Activated CD4-positive, alpha-beta memory T cell treated with anti-CD3 and anti-CD28 coated beads for 36 hours (primary cell): Measurements from ENCODE around the gene MKX. TPM values are rescaled to one million over a fixed set of nuclear protein-coding genes. Genes with fewer than 3 reads are reported as not detected.
A peak's percentile ranks its signal among the peaks of the same experiment; 100 is the strongest.
"Not testable (repeated sequence)": the region's sequence is repeated elsewhere in the genome, so short reads cannot be mapped to it uniquely, and the experiment has no call there.

Source experiments
- CTCF ChIA-PET: fragments of 350-600 bp; sonication (Branson Sonifier 250); formaldehyde crosslinking; loops from one replicate; lab custom pipeline; 2021; ENCODE audit warnings: antibody characterized with exemption, inconsistent platforms; lab: Charles Lee
- POLR2A ChIA-PET: fragments of 350-600 bp; sonication (Branson Sonifier 250); formaldehyde crosslinking; loops from one replicate; lab custom pipeline; 2021; ENCODE audit warnings: antibody characterized with exemption; lab: Charles Lee
- DNase-seq: peaks from one replicate; pipeline ENCODE4 v3.0.0-alpha.2; 2020
- H3K27ac Mint-ChIP-seq: one replicate; pipeline ENCODE4 v1.8.0; 2021; ENCODE audit warnings: mixed read lengths
- H3K27me3 Mint-ChIP-seq: one replicate; pipeline ENCODE4 v1.8.0; 2021; ENCODE audit warnings: mixed read lengths
- H3K36me3 Mint-ChIP-seq: one replicate; pipeline ENCODE4 v1.8.0; 2021; ENCODE audit warnings: mixed read lengths
- H3K4me1 Mint-ChIP-seq: one replicate; pipeline ENCODE4 v1.8.0; 2021; ENCODE audit warnings: low read depth, mixed read lengths
- H3K4me3 Mint-ChIP-seq: one replicate; pipeline ENCODE4 v1.8.0; 2021; ENCODE audit warnings: mild to moderate bottlenecking, mixed read lengths
- H3K9me3 Mint-ChIP-seq: one replicate; pipeline ENCODE4 v1.8.0; 2021; ENCODE audit warnings: mixed read lengths
- intact Hi-C: fragments of 100-400 bp; cut with micrococcal nuclease; formaldehyde crosslinking; loops from one replicate; pipeline ENCODE4 v1.15.1; 2023
- total RNA-seq, 2 experiments: library from RNA; stranded (reverse); gene quantifications; one replicate each; pipeline ENCODE4 v1.2.3, GENCODE V29; 2021

Gene MKX
- total RNA-seq, 2 experiments from 2014 or later: 0.38 to 0.63 TPM

- H3K27me3 Mint-ChIP-seq: peaks cover 22% of the 10 kb centered on the region
- H3K4me3 Mint-ChIP-seq: no peak overlapping the region
- POLR2A ChIA-PET: no interaction called here
- no peaks in the 10 kb centered on the region for H3K4me1 Mint-ChIP-seq
- H3K27ac Mint-ChIP-seq: no peak overlapping the region
- DNase-seq: no peak
- no peaks in the 10 kb centered on the region for H3K36me3 Mint-ChIP-seq
- intact Hi-C loops: no loop called here
- peaks cover 5% of the 10 kb centered on the region for H3K9me3 Mint-ChIP-seq
- CTCF ChIA-PET: interaction anchor here (1.0 kb wide), 1 partner anchor 30 kb away, joined by 4 read pairs; no protein-coding TSS in a partner anchor
Measured at GRCh38 chr10:27687743-27688142, 57.9 kb downstream of the MKX start.

GRCh38 chr10:27687326-27687725, 58.3 kb downstream of the MKX start:
- Mint-ChIP-seq H3K36me3 (no peaks in the 10 kb centered on the region), H3K27ac (no peak overlapping the region), H3K4me3 (no peak overlapping the region), H3K27me3 (peaks cover 22% of the 10 kb centered on the region), H3K4me1 (no peaks in the 10 kb centered on the region), H3K9me3 (peaks cover 5% of the 10 kb centered on the region)
- no peak for DNase-seq
- ChIA-PET CTCF (interaction anchor here (1.0 kb wide), 1 partner anchor 30 kb away, joined by 4 read pairs; no protein-coding TSS in a partner anchor), POLR2A (no interaction called here)
- intact Hi-C loops: no loop called here

- Mint-ChIP-seq H3K4me1 (no peaks in the 10 kb centered on the region), H3K36me3 (no peaks in the 10 kb centered on the region), H3K27me3 (peaks cover 22% of the 10 kb centered on the region), H3K9me3 (peaks cover 5% of the 10 kb centered on the region), H3K4me3 (no peak overlapping the region), H3K27ac (no peak overlapping the region)
- POLR2A ChIA-PET: no interaction called here
- CTCF ChIA-PET: no interaction called here
- intact Hi-C loops: no loop called here
- DNase-seq: no peak
Measured at GRCh38 chr10:27685681-27686080, 59.9 kb downstream of the MKX start.

DNA sequence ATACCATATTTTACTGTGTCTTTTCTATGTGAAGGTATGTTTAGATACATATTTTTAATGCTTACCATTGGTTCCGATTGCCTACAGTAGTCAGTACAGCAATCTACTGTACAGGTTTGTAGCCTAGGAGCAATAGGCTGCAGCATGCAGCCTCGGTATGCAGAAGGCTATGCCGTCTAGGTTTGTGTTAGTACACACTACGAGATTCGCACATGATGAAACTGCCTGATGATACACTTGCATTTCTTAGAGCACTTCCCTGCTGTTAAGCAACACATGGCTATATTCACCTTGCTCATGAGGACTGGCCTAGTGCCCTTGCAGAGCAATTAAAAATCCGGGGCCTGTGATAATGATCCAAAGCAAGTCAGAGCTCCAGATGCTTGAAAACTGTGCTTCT, 62.4 kb downstream of the MKX start:
- Mint-ChIP-seq H3K9me3 (no peaks in the 10 kb centered on the region), H3K27ac (no peak overlapping the region), H3K27me3 (peaks cover 12% of the 10 kb centered on the region), H3K4me3 (no peak overlapping the region), H3K36me3 (no peaks in the 10 kb centered on the region), H3K4me1 (no peaks in the 10 kb centered on the region)
- intact Hi-C loops: no loop called here
- DNase-seq: no peak
- ChIA-PET POLR2A (no interaction called here), CTCF (interaction anchor here (0.6 kb wide), 1 partner anchor 39 kb away, joined by 3 read pairs; no protein-coding TSS in a partner anchor)

- H3K4me1 Mint-ChIP-seq, H3K9me3 Mint-ChIP-seq, H3K27me3 Mint-ChIP-seq, CTCF ChIA-PET, H3K27ac Mint-ChIP-seq, POLR2A ChIA-PET, H3K4me3 Mint-ChIP-seq, intact Hi-C loops, H3K36me3 Mint-ChIP-seq, DNase-seq: not testable (repeated sequence)
Measured at GRCh38 chr10:27681795-27682194, 63.8 kb downstream of the MKX start.

DNA sequence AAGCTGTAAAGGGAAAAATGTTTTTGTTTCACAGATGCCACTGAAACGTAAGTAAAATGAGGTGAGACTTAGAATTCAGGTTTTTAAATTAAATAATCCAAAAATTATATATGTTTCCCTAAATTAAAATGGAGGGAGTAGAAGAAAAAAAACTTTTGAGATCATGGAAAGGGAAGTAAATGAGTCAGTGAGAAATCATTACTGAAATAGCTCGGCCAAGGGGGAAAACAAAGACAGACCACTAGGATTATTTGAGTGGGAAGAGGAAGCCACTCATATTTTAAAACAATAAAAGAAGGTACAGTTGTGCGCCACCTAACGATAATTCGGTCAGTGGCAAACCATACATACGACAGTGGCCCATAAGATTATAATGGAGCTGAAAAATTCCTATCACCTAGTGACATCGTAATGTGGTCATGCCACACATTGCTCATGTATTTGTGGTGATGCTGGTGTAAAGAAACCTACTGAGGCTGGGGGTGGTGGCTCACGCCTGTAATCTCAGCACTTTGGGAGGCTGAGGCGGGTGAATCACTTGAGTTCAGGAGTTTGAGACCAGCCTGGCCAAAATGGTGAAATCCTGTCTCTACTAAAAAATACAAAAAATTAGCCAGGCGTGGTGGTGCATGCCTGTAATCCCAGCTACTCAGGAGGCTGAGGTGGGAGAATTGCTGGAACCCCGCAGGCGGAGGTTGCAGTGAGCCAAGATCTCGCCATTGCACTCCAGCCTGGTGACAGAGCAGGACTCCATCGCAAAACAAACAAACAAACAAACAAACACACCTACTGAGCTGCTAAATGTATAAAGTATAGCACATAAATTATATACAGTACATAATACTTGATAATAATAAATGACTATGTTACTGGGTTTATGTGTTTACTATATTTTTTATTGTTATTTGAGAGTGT, 64.7 kb downstream of the MKX start:
- no peak overlapping the region for H3K27ac Mint-ChIP-seq
- no peak overlapping the region for H3K4me3 Mint-ChIP-seq
- POLR2A ChIA-PET: interaction anchor here (0.6 kb wide), 2 partner anchors 141 to 239 kb away, joined by 3 read pairs; no protein-coding TSS in a partner anchor
- H3K36me3 Mint-ChIP-seq: no peaks in the 10 kb centered on the region
- H3K4me1 Mint-ChIP-seq: no peaks in the 10 kb centered on the region
- intact Hi-C loops: no loop called here
- DNase-seq: peak; percentile 12
- CTCF ChIA-PET: interaction anchor here (1.2 kb wide), 1 partner anchor 15 kb away, joined by 3 read pairs; no protein-coding TSS in a partner anchor
- no peaks in the 10 kb centered on the region for H3K9me3 Mint-ChIP-seq
- H3K27me3 Mint-ChIP-seq: peaks cover 2% of the 10 kb centered on the region

GRCh38 chr10:27680006-27680557, 65.5 kb downstream of the MKX start:
- CTCF ChIA-PET: interaction anchor here (1.2 kb wide), 1 partner anchor 16 kb away, joined by 3 read pairs; no protein-coding TSS in a partner anchor
- Mint-ChIP-seq H3K9me3 (no peaks in the 10 kb centered on the region), H3K4me3 (no peak overlapping the region), H3K27me3 (peaks cover 2% of the 10 kb centered on the region), H3K4me1 (no peaks in the 10 kb centered on the region), H3K27ac (no peak overlapping the region), H3K36me3 (no peaks in the 10 kb centered on the region)
- intact Hi-C loops: no loop called here
- POLR2A ChIA-PET: interaction anchor here (0.6 kb wide), 2 partner anchors 141 to 240 kb away, joined by 3 read pairs; no protein-coding TSS in a partner anchor
- no peak for DNase-seq

DNA sequence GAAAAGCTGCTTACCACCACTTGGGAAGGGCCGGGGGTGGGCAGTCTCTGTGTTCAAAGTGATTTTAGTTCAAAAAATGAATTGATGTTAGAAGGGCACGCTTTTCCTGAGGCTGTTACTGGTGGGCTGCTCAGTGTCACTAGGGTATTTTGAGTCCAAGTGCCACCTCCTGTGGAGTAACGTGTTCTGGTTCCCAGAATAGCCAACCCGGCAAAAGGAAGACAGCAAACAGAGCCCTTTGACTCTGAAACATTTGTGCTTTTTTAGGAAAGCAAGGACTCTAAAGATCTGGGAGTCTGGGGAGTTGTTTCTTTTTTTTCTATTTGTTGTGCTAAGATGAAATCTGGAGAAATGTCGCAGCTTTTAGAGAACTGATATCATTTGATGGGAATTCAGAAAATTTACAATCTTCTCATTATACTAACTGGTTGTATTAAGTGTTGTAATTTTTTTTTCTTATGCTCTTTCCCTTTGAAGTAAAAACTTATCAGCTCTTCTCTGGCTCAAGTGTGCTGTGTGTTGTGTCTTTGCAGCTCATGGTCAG, 66.2 kb downstream of the MKX start:
- H3K27me3 Mint-ChIP-seq: peaks cover 2% of the 10 kb centered on the region
- no peaks in the 10 kb centered on the region for H3K36me3 Mint-ChIP-seq
- DNase-seq: no peak
- intact Hi-C loops: no loop called here
- H3K27ac Mint-ChIP-seq: no peak overlapping the region
- CTCF ChIA-PET: no interaction called here
- no peaks in the 10 kb centered on the region for H3K9me3 Mint-ChIP-seq
- H3K4me1 Mint-ChIP-seq: no peaks in the 10 kb centered on the region
- POLR2A ChIA-PET: interaction anchor here (0.6 kb wide), 1 partner anchor 63 kb away, joined by 5 read pairs; no protein-coding TSS in a partner anchor
- H3K4me3 Mint-ChIP-seq: no peak overlapping the region

- ChIA-PET POLR2A (no interaction called here), CTCF (no interaction called here)
- peaks cover 2% of the 10 kb centered on the region for H3K27me3 Mint-ChIP-seq
- intact Hi-C loops: no loop called here
- no peak overlapping the region for H3K27ac Mint-ChIP-seq
- H3K4me1 Mint-ChIP-seq: no peaks in the 10 kb centered on the region
- H3K36me3 Mint-ChIP-seq: no peaks in the 10 kb centered on the region
- no peak overlapping the region for H3K4me3 Mint-ChIP-seq
- DNase-seq: no peak
- no peaks in the 10 kb centered on the region for H3K9me3 Mint-ChIP-seq
Measured at GRCh38 chr10:27678166-27678565, 67.5 kb downstream of the MKX start.

GRCh38 chr10:27673065-27673464, 72.6 kb downstream of the MKX start:
- no peak overlapping the region for H3K27ac Mint-ChIP-seq
- CTCF ChIA-PET: no interaction called here
- POLR2A ChIA-PET: no interaction called here
- no peaks in the 10 kb centered on the region for H3K9me3 Mint-ChIP-seq
- H3K4me1 Mint-ChIP-seq: no peaks in the 10 kb centered on the region
- no peaks in the 10 kb centered on the region for H3K27me3 Mint-ChIP-seq
- DNase-seq: no peak
- intact Hi-C loops: no loop called here
- H3K4me3 Mint-ChIP-seq: no peak overlapping the region
- H3K36me3 Mint-ChIP-seq: no peaks in the 10 kb centered on the region

GRCh38 chr10:27671821-27672220, 73.8 kb downstream of the MKX start:
- Mint-ChIP-seq H3K9me3 (no peaks in the 10 kb centered on the region), H3K4me3 (no peak overlapping the region), H3K36me3 (no peaks in the 10 kb centered on the region), H3K27me3 (no peaks in the 10 kb centered on the region), H3K27ac (no peak overlapping the region), H3K4me1 (no peaks in the 10 kb centered on the region)
- DNase-seq: no peak
- ChIA-PET CTCF (no interaction called here), POLR2A (no interaction called here)
- intact Hi-C loops: no loop called here

GRCh38 chr10:27664461-27664860, 81.2 kb downstream of the MKX start:
- Mint-ChIP-seq H3K27ac (no peak overlapping the region), H3K27me3 (peaks cover 31% of the 10 kb centered on the region), H3K4me3 (no peak overlapping the region), H3K36me3 (no peaks in the 10 kb centered on the region), H3K9me3 (no peaks in the 10 kb centered on the region), H3K4me1 (no peaks in the 10 kb centered on the region)
- no peak for DNase-seq
- intact Hi-C loops: no loop called here
- CTCF ChIA-PET: no interaction called here
- POLR2A ChIA-PET: no interaction called here
